Endodermal cell (in vitro differentiated cells): ENCODE data around the gene TAL2. TPM values are rescaled to one million over a fixed set of nuclear protein-coding genes. Genes with fewer than 3 reads are reported as not detected.

ENCODE experiments used
- DNase-seq: peaks from one replicate; pipeline ENCODE4 v3.0.0-alpha.2; 2017
- H3K27ac ChIP-seq: 2 replicates; pipeline ENCODE4 v1.5.1; 2013; ENCODE audit warnings: mild to moderate bottlenecking, low read depth, low read length, moderate library complexity
- H3K27me3 ChIP-seq: 2 replicates; pipeline ENCODE4 v1.6.1; 2013; ENCODE audit warnings: mild to moderate bottlenecking, low read length, moderate library complexity; ENCODE audit not compliant: insufficient read depth, control insufficient read depth, poor library complexity, severe bottlenecking
- H3K36me3 ChIP-seq: 2 replicates; pipeline ENCODE4 v1.7.0; 2013; ENCODE audit warnings: mild to moderate bottlenecking, low read length, moderate library complexity; ENCODE audit not compliant: control insufficient read depth, insufficient read depth
- H3K4me1 ChIP-seq: one replicate; pipeline ENCODE4 v1.7.0; 2013; ENCODE audit warnings: low read length; ENCODE audit not compliant: control insufficient read depth, insufficient read depth
- H3K4me3 ChIP-seq: 2 replicates; pipeline ENCODE4 v1.5.1; 2013; ENCODE audit warnings: mild to moderate bottlenecking, low read length, moderate library complexity
- H3K9ac ChIP-seq: 2 replicates; pipeline ENCODE4 v1.6.1; 2013; ENCODE audit warnings: mild to moderate bottlenecking, low read length, moderate library complexity; ENCODE audit not compliant: poor library complexity, severe bottlenecking; ENCODE audit errors: extremely low read depth
- H3K9me3 ChIP-seq: 2 replicates; pipeline ENCODE4 v1.6.1; 2013; ENCODE audit warnings: mild to moderate bottlenecking, low read length, moderate library complexity; ENCODE audit not compliant: control insufficient read depth
- H3K27ac Mint-ChIP-seq: 2 replicates; pipeline ENCODE4 v1.8.0; 2020; ENCODE audit warnings: mixed read lengths
- H3K27me3 Mint-ChIP-seq: 2 replicates; pipeline ENCODE4 v1.8.0; 2021; ENCODE audit warnings: mild to moderate bottlenecking, mixed read lengths; ENCODE audit not compliant: insufficient read depth
- H3K36me3 Mint-ChIP-seq: 2 replicates; pipeline ENCODE4 v1.8.0; 2020; ENCODE audit warnings: low read depth, mixed read lengths
- H3K4me1 Mint-ChIP-seq: 2 replicates; pipeline ENCODE4 v1.8.0; 2020; ENCODE audit warnings: mixed read lengths
- H3K4me3 Mint-ChIP-seq: 2 replicates; pipeline ENCODE4 v1.8.0; 2020; ENCODE audit warnings: mild to moderate bottlenecking, moderate library complexity, mixed read lengths
- H3K9me3 Mint-ChIP-seq: 2 replicates; pipeline ENCODE4 v1.8.0; 2020; ENCODE audit warnings: mild to moderate bottlenecking, mixed read lengths
- WGBS, 2 experiments: methylation state at CpG; one replicate each; pipeline versions ENCODE4 v1.1.5 to v1.1.7; 2013; ENCODE audit warnings: missing lambda C conversion rate in 2 of 2, mixed read lengths in 1 of 2; ENCODE audit not compliant: insufficient coverage in 1 of 2, insufficient read length in 1 of 2; 5-methylcytosine and 5-hydroxymethylcytosine counted together
- total RNA-seq, 2 donors: library from RNA; stranded (reverse); fragmentation: NEBNext Ultra II Directional in 1 of 2; extraction: Animal tissue kit (Norgen Biotek cat#: 25700) in 1 of 2; gene quantifications; 2 replicates in 1 of 2; 3 replicates in 1 of 2; pipeline ENCODE4 v1.2.1, GENCODE V29; 2021
- TF ChIP-seq, protein P1 (sequence below): fragments of 200-600 bp; sonication (generic); conservative IDR thresholded peaks from 2 replicates; pipeline ENCODE4 v1.5.0; 2021; ENCODE audit warnings: antibody characterized with exemption, mild to moderate bottlenecking

The TAL2 gene
- total RNA-seq, 2 donors from 2014 or later, result 4.1 to 7.0 TPM

DNA sequence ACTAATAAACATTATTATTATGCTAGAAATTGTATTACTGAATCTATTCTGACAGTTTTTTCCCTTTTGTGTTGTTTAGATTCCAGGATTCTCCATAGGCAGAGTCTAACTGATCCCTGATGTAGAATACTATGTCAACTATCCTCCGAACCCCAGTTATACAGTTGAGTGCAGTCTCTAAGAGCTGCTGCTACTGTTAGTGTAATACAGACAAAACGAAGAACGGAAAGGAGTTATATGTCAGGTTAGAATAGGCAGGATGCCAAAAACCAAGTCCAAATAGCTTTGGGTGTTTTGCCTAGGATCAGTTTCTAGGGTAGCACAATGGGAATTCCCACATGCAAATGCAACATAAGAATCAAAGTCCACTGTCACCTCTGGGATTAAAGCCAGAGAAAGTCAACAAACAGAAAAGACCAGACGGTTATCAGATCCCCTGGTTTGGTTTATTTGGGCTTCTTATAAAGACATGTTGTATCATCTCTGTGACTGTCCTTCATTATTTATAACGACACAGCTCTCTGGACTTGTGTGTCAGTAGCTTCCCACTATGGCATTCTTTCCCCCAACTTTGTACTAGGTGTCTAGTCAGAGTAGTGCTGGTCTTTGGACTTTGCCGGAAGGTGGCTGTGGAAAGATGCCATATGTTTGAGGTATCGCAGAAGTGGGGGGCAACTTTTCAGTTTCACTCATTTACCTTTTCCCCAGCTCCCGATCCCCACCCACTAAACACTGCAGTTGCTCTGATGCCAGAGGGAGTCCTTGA lies 17.2 kb downstream of the TAL2 start:
- peaks cover 7% of the 10 kb centered on the region for H3K9me3 ChIP-seq
- no peak overlapping the region for H3K4me3 Mint-ChIP-seq
- H3K27me3 ChIP-seq, result no peaks in the 10 kb centered on the region
- TF ChIP-seq, protein P1, sequence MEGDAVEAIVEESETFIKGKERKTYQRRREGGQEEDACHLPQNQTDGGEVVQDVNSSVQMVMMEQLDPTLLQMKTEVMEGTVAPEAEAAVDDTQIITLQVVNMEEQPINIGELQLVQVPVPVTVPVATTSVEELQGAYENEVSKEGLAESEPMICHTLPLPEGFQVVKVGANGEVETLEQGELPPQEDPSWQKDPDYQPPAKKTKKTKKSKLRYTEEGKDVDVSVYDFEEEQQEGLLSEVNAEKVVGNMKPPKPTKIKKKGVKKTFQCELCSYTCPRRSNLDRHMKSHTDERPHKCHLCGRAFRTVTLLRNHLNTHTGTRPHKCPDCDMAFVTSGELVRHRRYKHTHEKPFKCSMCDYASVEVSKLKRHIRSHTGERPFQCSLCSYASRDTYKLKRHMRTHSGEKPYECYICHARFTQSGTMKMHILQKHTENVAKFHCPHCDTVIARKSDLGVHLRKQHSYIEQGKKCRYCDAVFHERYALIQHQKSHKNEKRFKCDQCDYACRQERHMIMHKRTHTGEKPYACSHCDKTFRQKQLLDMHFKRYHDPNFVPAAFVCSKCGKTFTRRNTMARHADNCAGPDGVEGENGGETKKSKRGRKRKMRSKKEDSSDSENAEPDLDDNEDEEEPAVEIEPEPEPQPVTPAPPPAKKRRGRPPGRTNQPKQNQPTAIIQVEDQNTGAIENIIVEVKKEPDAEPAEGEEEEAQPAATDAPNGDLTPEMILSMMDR, result no peak
- H3K4me3 ChIP-seq, result peak overlapping the region; percentile 64
- H3K27me3 Mint-ChIP-seq, result peaks cover 5% of the 10 kb centered on the region
- H3K4me1 ChIP-seq, result peaks cover 33% of the 10 kb centered on the region
- H3K9me3 Mint-ChIP-seq, result no peaks in the 10 kb centered on the region
- H3K27ac ChIP-seq, result no peak overlapping the region
- no peaks in the 10 kb centered on the region for H3K36me3 ChIP-seq
- no peaks in the 10 kb centered on the region for H3K36me3 Mint-ChIP-seq
- peaks cover 50% of the 10 kb centered on the region for H3K4me1 Mint-ChIP-seq
- H3K27ac Mint-ChIP-seq, result no peak overlapping the region
- no peak for DNase-seq
- H3K9ac ChIP-seq, result no peak overlapping the region
- WGBS, 2 experiments, result 85 to 88% methylated on average over 6 to 8 of the region's 8 CpGs

DNA sequence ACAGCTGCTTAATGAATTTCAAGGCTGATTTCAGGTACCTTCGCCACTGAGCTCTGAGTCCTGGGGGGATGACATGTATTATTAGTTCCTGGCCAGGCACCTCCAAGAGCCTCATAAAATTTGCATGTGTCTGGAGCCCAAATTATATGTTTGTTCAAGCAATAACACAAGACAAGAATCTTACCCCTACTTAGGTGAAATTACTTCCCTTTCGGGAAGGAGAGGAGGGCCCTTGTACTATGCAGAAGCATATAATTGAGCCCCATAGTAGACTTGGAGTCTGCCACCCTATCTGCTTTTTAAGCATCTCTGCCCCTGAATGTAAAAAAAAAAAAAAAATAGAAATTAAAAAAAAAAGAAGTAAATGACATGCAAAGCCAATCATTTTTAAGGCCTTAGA lies 19.1 kb downstream of the TAL2 start:
- Histone ChIP-seq H3K27me3 (no peaks in the 10 kb centered on the region), H3K4me1 (peaks cover 26% of the 10 kb centered on the region), H3K9ac (no peak overlapping the region), H3K36me3 (no peaks in the 10 kb centered on the region), H3K4me3 (no peak overlapping the region), H3K9me3 (peaks cover 7% of the 10 kb centered on the region), H3K27ac (no peak overlapping the region)
- Mint-ChIP-seq H3K4me1 (peaks cover 45% of the 10 kb centered on the region), H3K27me3 (peaks cover 8% of the 10 kb centered on the region), H3K36me3 (no peaks in the 10 kb centered on the region), H3K4me3 (no peak overlapping the region), H3K27ac (no peak overlapping the region), H3K9me3 (no peaks in the 10 kb centered on the region)
- TF ChIP-seq, protein P1, result no peak
- WGBS, 2 experiments, result 89 to 100% methylated on average over 1 to 2 of the region's 2 CpGs
- no peak for DNase-seq

DNA sequence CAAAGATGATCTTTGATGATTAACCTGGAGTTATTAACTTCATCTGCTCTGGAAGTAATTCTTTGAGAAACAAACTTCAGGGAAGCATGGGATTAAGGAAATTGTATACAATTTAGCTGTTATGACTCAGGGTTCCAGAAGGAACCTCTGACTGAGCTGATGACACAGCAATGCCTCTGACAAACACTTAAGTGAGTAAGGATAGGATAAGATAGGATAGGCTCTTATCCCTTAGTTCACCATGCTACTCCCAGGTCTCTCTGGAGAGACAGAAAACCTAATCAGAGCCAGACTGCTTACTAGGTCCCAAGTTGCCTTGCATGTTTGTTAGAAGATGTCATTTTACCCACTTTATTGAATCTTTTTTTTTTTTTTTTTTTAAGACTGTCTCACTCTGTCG lies 19.5 kb downstream of the TAL2 start:
- Mint-ChIP-seq H3K4me1 (peaks cover 41% of the 10 kb centered on the region), H3K4me3 (no peak overlapping the region), H3K27ac (no peak overlapping the region), H3K27me3 (peaks cover 8% of the 10 kb centered on the region), H3K9me3 (no peaks in the 10 kb centered on the region), H3K36me3 (no peaks in the 10 kb centered on the region)
- no peaks in the 10 kb centered on the region for H3K36me3 ChIP-seq
- WGBS, 2 experiments, result 95 to 100% methylated on average over 1 of the region's 1 CpG
- H3K9ac ChIP-seq, result no peak overlapping the region
- H3K27me3 ChIP-seq, result no peaks in the 10 kb centered on the region
- no peak overlapping the region for H3K4me3 ChIP-seq
- peaks cover 26% of the 10 kb centered on the region for H3K4me1 ChIP-seq
- TF ChIP-seq, protein P1, result no peak
- peaks cover 7% of the 10 kb centered on the region for H3K9me3 ChIP-seq
- H3K27ac ChIP-seq, result no peak overlapping the region
- no peak for DNase-seq
